Colonic mucosa (tissue), 4 donors: ENCODE results near the gene SRP9. TPM values are rescaled to one million over a fixed set of nuclear protein-coding genes. Genes with fewer than 3 reads are reported as not detected.

Experiments
- DNase-seq: peaks from one replicate; pipeline ENCODE4 v3.0.0-alpha.2; 2020
- H3K27ac ChIP-seq: fragments of 200-600 bp; one replicate; pipeline ENCODE4 v1.8.0; 2021
- H3K27me3 ChIP-seq: fragments of 200-600 bp; one replicate; pipeline ENCODE4 v1.8.0; 2021
- H3K36me3 ChIP-seq: fragments of 200-600 bp; one replicate; pipeline ENCODE4 v1.8.0; 2021
- H3K4me1 ChIP-seq: fragments of 200-600 bp; one replicate; pipeline ENCODE4 v1.8.0; 2021; ENCODE audit warnings: mild to moderate bottlenecking
- H3K4me3 ChIP-seq: fragments of 200-600 bp; one replicate; pipeline ENCODE4 v1.8.0; 2021
- H3K9ac ChIP-seq, 2 donors: one replicate each; pipeline ENCODE4 v1.7.0; 2013; ENCODE audit warnings: control low read depth in 2 of 2, low read depth in 2 of 2, low read length in 2 of 2
- H3K9me3 ChIP-seq: fragments of 200-600 bp; one replicate; pipeline ENCODE4 v1.8.0; 2021
- CTCF ChIP-seq: fragments of 200-600 bp; IDR thresholded peaks from one replicate; pipeline ENCODE4 v1.8.0; 2022; ENCODE audit warnings: antibody characterized with exemption, mild to moderate bottlenecking
- intact Hi-C: fragments of 100-400 bp; cut with DNase I; formaldehyde crosslinking; loops from one replicate; pipeline ENCODE4 v1.14.1; 2022
- total RNA-seq, 2 donors: library from RNA; stranded (reverse); fragmentation: NEBNext Ultra II Directional in 1 of 2; extraction: Animal tissue kit (Norgen Biotek cat#: 25700) in 1 of 2; gene quantifications; one replicate each; pipeline ENCODE4 v1.2.1, GENCODE V29; 2021
- donor health status: healthy.
- donor health status: DM: no; HTN: no; CAD: no.
- donor health status: DM: no; HTN: no; CAD: no.

Gene SRP9
- total RNA-seq, 2 donors from 2014 or later, result 233 to 264 TPM

- Histone ChIP-seq H3K4me3 (no peak overlapping the region), H3K9ac (no peak overlapping the region)
Measured at GRCh38 chr1:225768662-225769426, 8.8 kb upstream of the SRP9 start.

GRCh38 chr1:225769687-225770086, 7.9 kb upstream of the SRP9 start:
- no peak overlapping the region for H3K27ac ChIP-seq
- DNase-seq, result no peak
- H3K9ac ChIP-seq, result no peak overlapping the region
- H3K4me1 ChIP-seq, result no peaks in the 10 kb centered on the region
- H3K9me3 ChIP-seq, result no peaks in the 10 kb centered on the region
- intact Hi-C loops, result loop anchor here (5.0 kb wide), 3 partner anchors 117 to 217 kb away; partner anchors contain the start of gene ENAH
- no peaks in the 10 kb centered on the region for H3K36me3 ChIP-seq
- H3K4me3 ChIP-seq, result no peak overlapping the region
- TF ChIP-seq CTCF, result no peak
- no peaks in the 10 kb centered on the region for H3K27me3 ChIP-seq

More at GRCh38 chr1:225768662-225769426, 8.8 kb upstream of the SRP9 start:
- H3K9me3 ChIP-seq, result no peaks in the 10 kb centered on the region
- H3K27me3 ChIP-seq, result no peaks in the 10 kb centered on the region
- no peak for TF ChIP-seq CTCF
- intact Hi-C loops, result no loop called here
- no peak for DNase-seq
- H3K27ac ChIP-seq, result no peak overlapping the region
- no peaks in the 10 kb centered on the region for H3K36me3 ChIP-seq
- no peaks in the 10 kb centered on the region for H3K4me1 ChIP-seq

GRCh38 chr1:225770561-225771248, 6.9 kb upstream of the SRP9 start:
- Histone ChIP-seq H3K27me3 (no peaks in the 10 kb centered on the region), H3K4me1 (no peaks in the 10 kb centered on the region), H3K4me3 (no peak overlapping the region), H3K9me3 (no peaks in the 10 kb centered on the region), H3K9ac (no peak overlapping the region), H3K27ac (no peak overlapping the region), H3K36me3 (no peaks in the 10 kb centered on the region)
- DNase-seq, result no peak
- no peak for TF ChIP-seq CTCF
- intact Hi-C loops, result loop anchor here (5.0 kb wide), 3 partner anchors 118 to 218 kb away; partner anchors contain the start of gene ENAH

- intact Hi-C loops, result loop anchor here (1.0 to 5.0 kb wide), 5 partner anchors 119 to 297 kb away; partner anchors contain the start of gene ENAH
- H3K9me3 ChIP-seq, result no peaks in the 10 kb centered on the region
- TF ChIP-seq CTCF, result no peak
- peak overlapping the region; percentile 6 for H3K27ac ChIP-seq
- H3K36me3 ChIP-seq, result no peaks in the 10 kb centered on the region
- H3K4me1 ChIP-seq, result no peaks in the 10 kb centered on the region
- H3K4me3 ChIP-seq, result no peak overlapping the region
- no peak overlapping the region for H3K9ac ChIP-seq
- no peak for DNase-seq
- no peaks in the 10 kb centered on the region for H3K27me3 ChIP-seq
Measured at GRCh38 chr1:225771661-225772322, 5.8 kb upstream of the SRP9 start.

GRCh38 chr1:225772323-225772768, 5.3 kb upstream of the SRP9 start:
- no peaks in the 10 kb centered on the region for H3K4me1 ChIP-seq
- no peaks in the 10 kb centered on the region for H3K27me3 ChIP-seq
- no peaks in the 10 kb centered on the region for H3K9me3 ChIP-seq
- intact Hi-C loops, result loop anchor here (1.0 to 5.0 kb wide), 5 partner anchors 120 to 298 kb away; partner anchors contain the start of gene ENAH
- no peak overlapping the region for H3K4me3 ChIP-seq
- peak; percentile 92 for DNase-seq
- no peak overlapping the region for H3K9ac ChIP-seq
- H3K27ac ChIP-seq, result no peak overlapping the region
- H3K36me3 ChIP-seq, result no peaks in the 10 kb centered on the region
- peak; percentile 80 for TF ChIP-seq CTCF
